Activated CD4-positive, CD25-positive, alpha-beta regulatory T cell (primary cell): ENCODE measurements around the gene PPP1R3G.
"Not testable (repeated sequence)": the region's sequence is repeated elsewhere in the genome, so short reads cannot be mapped to it uniquely, and the experiment has no call there.

Source experiments
- DNase-seq, 4 experiments: peaks; one replicate each; lab custom pipeline; 2025; lab: John Stamatoyannopoulos, UW

PPP1R3G gene

GRCh38 chr6:5084781-5085647 lies at the start of gene PPP1R3G:
Gene PPP1R3G (plus strand): TSS chr6:5085341. CDS start chr6:5085486, 145 bp downstream.
- DNase-seq = no peak

DNA sequence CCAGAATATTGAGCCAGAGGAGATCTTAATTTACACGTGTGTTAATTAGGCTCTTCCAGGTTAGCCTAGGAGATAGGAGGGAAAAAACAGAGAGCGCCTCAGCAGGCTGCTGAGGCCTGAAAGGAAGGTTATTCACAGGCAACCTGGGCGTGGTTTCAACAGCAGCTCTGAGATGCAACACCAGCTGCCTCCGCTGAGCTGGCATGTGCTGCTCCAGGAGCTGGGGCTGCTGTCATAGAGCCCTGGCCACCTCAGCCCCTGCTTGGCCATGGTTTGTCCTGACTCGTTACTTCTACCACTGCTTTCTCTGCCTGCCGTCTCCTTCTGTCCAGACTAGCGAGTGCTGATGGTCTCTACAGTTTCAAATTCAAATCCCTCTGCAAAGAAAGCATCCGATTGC lies 48.9 kb upstream of the PPP1R3G start:
- DNase-seq = no peak

DNA sequence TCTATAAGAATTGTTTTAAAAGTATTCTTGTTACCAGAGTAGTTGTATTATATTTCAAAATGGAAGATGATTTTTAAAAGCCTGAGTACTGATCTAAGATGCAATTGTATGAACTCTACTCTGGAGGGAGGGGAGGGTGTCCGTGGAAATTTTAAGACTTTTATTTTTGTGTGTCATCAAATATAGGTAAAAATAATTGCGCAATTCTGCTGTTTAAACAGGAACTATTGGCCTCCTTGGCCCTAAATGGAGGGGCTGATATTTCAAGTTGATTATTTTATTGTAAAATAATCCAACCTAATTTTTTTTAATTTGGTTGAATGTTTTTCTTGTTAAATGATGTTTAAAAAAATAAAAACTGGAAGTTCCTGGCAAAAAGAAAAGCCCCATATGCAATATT lies 43.2 kb upstream of the PPP1R3G start:
- no peak for DNase-seq

GRCh38 chr6:5042436-5042835 lies 42.7 kb upstream of the PPP1R3G start:
- DNase-seq = no peak

DNA sequence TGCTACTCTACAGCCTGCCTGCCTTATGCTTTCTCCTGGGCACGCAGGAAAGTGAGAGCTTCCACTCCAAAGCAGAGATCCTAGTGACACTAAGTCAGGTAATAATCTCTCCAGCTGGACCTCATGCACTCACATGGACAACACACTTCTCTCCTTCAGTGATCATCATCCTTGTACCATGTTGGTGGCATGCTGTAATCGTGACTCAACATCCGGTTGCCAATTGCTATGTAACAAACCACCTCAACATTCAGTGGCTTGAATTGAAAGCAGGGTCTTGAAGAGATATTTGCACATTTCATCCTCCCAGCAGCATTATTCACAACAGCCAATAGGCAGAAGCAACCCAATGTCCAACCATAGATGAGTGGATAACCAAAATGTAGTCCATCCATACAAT lies 40.3 kb upstream of the PPP1R3G start:
- no peak for DNase-seq

- DNase-seq = no peak
Observed at GRCh38 chr6:5045416-5045815, 39.7 kb upstream of the PPP1R3G start.

GRCh38 chr6:5046430-5046829 lies 38.7 kb upstream of the PPP1R3G start:
- DNase-seq = no peak

- no peak for DNase-seq
Observed at GRCh38 chr6:5050009-5050408, 35.1 kb upstream of the PPP1R3G start.

DNA sequence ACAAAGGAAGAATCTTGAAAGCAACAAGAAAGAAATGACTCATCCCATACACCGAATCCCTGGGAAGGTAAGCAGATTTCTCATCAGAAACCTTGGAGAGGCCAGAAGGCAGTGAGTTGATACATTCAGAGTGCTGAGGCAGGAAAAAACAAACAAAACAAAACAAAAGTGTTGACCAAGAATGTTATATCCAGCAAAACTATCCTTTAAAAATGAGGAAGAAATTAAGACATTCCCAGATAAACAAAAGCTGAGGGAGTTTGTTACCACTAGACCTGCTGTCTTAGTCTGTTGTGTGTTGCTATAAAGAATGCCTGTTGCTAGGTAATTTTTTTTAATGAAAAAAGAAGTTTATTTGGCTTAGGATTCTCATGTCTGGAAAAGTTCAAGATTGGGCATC lies 33.7 kb upstream of the PPP1R3G start:
- DNase-seq = no peak

DNA sequence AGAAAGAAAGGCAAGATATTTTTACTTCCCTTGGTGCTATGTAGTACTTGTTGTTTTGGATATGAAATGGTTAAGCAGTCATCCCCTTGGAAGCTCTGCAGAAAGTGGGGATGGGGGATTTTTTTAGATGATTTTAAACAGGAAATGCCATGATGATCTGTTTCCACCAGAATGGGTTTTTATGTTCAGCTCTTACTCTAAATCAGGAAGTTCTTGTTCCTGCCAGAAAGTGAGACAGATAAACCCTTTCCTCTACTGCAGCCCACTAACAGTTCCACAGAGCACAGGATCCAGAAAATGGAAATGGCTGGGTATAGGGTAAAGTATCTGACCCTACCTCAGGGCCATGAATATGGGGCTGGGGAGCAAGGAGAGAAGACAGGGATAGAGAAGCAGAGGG lies 32.1 kb upstream of the PPP1R3G start:
- DNase-seq = no peak

- no peak for DNase-seq
Observed at GRCh38 chr6:5053864-5054244, 31.3 kb upstream of the PPP1R3G start.

DNA sequence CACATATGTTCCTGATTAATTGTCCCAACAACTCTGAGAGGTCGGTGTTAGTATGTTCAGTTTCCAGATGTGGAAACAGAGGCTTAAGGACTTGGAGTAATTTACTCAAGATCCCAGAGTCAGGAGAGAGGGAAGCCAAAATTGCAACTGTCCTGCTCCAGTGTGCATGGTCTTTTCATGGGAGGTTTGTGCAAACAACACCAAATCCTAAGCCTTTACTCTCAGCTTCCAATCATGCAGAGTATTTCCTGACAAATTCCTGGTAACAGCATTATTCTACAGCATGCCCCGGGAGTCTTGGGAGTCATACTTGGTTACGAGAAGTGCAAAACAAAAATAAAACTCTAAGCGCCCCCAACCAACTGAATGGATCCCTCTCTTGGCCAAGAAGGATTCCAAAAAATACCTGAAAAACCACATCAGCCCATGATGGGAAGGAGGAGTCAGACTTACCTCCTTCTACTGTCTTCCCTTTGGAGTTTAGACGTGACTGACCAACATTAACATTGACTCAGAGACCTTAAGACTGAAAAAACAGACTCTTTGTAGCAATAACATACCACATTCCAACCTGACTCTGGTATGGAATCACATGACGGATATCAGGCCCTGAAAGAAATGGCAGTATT lies 30.8 kb upstream of the PPP1R3G start:
- no peak for DNase-seq

GRCh38 chr6:5055118-5055517 lies 30.0 kb upstream of the PPP1R3G start:
- DNase-seq = no peak

DNA sequence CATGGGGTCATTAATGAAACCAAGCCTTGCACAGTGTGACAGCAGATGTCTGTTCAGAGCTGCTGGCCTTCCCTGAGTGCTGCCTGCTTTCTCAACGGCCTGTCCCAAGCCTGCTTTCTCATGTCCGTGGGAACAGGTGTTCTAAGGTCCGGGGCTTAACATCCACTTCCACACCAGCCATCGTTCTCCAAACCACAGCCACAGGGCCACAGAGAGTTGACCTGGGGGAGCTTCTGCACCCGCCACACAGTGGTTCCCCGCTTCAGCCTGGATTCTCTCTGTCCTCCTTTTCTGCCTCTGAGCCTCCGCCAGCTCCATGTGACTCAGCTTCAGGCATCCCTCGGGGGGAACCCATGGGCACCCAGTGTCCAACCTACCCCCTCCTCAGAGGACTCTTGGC lies 26.9 kb upstream of the PPP1R3G start:
- no peak for DNase-seq

- DNase-seq = no peak
Observed at GRCh38 chr6:5059036-5059896, 25.9 kb upstream of the PPP1R3G start.

- DNase-seq = not testable (repeated sequence)
Observed at GRCh38 chr6:5060439-5060838, 24.7 kb upstream of the PPP1R3G start.

- DNase-seq = no peak
Observed at GRCh38 chr6:5061152-5061551, 24.0 kb upstream of the PPP1R3G start.

- DNase-seq = no peak
Observed at GRCh38 chr6:5063617-5064016, 21.5 kb upstream of the PPP1R3G start.

GRCh38 chr6:5066456-5067093 lies 18.6 kb upstream of the PPP1R3G start:
- DNase-seq = no peak

DNA sequence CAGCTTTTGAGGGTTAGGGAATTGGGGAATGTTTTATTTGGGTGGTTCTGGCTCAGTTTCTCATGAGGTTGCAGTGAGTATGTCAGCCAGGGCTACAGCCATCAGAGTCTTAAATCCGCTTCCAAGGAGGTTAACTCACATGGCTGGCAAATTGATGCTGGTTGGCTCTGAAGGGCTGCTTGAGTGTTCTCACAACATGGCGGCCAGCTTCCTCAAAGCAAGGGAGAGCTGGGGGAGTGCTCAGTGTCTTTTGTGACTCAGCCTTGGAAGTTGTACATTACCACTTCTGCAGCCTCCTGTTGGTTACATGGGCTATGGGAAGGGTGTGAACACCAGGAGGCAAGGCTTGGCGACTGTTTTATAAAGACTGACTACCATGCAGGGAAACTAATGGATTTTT lies 17.8 kb upstream of the PPP1R3G start:
- DNase-seq = no peak

DNA sequence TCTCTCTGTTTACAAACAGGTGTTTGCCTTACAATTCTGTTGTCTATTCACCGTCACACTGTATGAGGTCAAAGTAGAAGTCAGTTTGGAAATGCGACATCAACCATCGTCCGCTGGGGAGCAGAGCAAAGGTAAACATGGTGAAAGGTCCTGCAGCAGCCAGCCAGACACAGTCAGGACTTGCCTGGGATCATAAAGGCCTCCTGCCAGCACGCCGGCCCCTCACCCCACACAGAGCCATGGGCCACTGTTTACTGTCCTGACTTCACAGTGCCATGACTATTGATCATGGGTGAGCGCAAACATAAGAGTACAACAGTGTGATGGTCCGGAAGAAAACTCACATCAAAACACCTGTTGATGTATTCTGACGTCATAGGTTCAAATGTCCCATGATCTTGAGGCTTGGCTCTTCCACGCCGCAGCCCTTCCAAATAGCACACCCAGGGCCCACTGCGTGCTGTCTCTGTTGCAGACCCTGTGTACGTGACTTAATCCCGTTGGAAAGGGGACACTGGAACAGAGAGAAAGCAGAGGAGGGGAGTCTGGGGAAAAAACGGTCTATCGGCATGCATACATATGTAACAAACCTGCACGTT lies 16.9 kb upstream of the PPP1R3G start:
- no peak for DNase-seq

- no peak for DNase-seq
Observed at GRCh38 chr6:5071216-5071615, 13.9 kb upstream of the PPP1R3G start.
